Stimulated activated memory B cell treated with anti-CD40 and anti-IgM and Interleukin-4, amounts not matched to agents 10 μg/mL and 1 μg/mL and 100 μg/mL, for 72 hours (primary cell): ENCODE measurements around the gene SDHAF3.
"Not testable (repeated sequence)": the region's sequence is repeated elsewhere in the genome, so short reads cannot be mapped to it uniquely, and the experiment has no call there.

Experiments
- ATAC-seq: fragments of 150-1000 bp; cut with Tn5 transposase; 2 replicates; pipeline ENCODE4 v1.10.0; 2021
- H3K27ac Mint-ChIP-seq: one replicate; pipeline ENCODE4 v1.8.0; 2022; ENCODE audit warnings: mild to moderate bottlenecking, mixed read lengths
- H3K27me3 Mint-ChIP-seq: one replicate; pipeline ENCODE4 v1.8.0; 2022; ENCODE audit warnings: mixed read lengths
- H3K36me3 Mint-ChIP-seq: one replicate; pipeline ENCODE4 v1.8.0; 2022; ENCODE audit warnings: mixed read lengths
- H3K4me1 Mint-ChIP-seq: one replicate; pipeline ENCODE4 v1.8.0; 2022; ENCODE audit warnings: mixed read lengths
- H3K4me3 Mint-ChIP-seq: one replicate; pipeline ENCODE4 v1.8.0; 2022; ENCODE audit warnings: mild to moderate bottlenecking, moderate library complexity, mixed read lengths
- H3K9me3 Mint-ChIP-seq: one replicate; pipeline ENCODE4 v1.8.0; 2022; ENCODE audit warnings: mixed read lengths

Gene SDHAF3

GRCh38 chr7:97161609-97162008 is 44.1 kb downstream of the SDHAF3 start:
- H3K4me1 Mint-ChIP-seq, ATAC-seq, H3K27ac Mint-ChIP-seq, H3K9me3 Mint-ChIP-seq, H3K4me3 Mint-ChIP-seq, H3K27me3 Mint-ChIP-seq: not testable (repeated sequence)
- peaks cover 58% of the 10 kb centered on the region for H3K36me3 Mint-ChIP-seq

DNA sequence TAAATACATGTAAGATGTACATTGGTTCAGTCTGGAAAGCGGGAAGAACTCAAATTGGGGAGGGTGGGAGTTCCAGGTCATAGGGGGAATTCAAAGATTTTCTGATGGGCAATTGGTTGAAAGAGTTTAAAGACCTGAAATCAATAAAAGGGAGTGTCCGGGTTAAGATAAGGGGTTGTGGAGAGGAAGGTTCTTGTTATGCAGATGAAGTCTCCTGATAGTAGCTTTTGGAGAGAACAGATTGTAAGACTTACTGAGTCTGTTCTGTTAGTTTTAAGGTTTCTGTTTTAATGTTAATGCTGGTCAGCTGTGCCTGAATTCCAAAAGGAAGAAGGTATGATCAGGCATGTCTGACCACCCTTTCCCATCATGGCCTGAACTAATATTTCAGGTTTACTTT is 48.8 kb downstream of the SDHAF3 start:
- peaks cover 19% of the 10 kb centered on the region for H3K4me1 Mint-ChIP-seq

GRCh38 chr7:97167176-97167575 is 49.7 kb downstream of the SDHAF3 start:
- peaks cover 3% of the 10 kb centered on the region for H3K9me3 Mint-ChIP-seq
- no peak overlapping the region for H3K27ac Mint-ChIP-seq
- H3K27me3 Mint-ChIP-seq, result no peaks in the 10 kb centered on the region
- H3K4me3 Mint-ChIP-seq, result no peak overlapping the region
- ATAC-seq, result no peak
- H3K36me3 Mint-ChIP-seq, result peaks cover 45% of the 10 kb centered on the region
- peaks cover 17% of the 10 kb centered on the region for H3K4me1 Mint-ChIP-seq

More for the DNA sequence above, 48.8 kb downstream of the SDHAF3 start:
- Mint-ChIP-seq H3K9me3 (peaks cover 5% of the 10 kb centered on the region), H3K27me3 (no peaks in the 10 kb centered on the region), H3K36me3 (peaks cover 54% of the 10 kb centered on the region), H3K4me3 (no peak overlapping the region), H3K27ac (no peak overlapping the region)
- no peak for ATAC-seq

GRCh38 chr7:97167749-97168148 is 50.3 kb downstream of the SDHAF3 start:
- no peaks in the 10 kb centered on the region for H3K27me3 Mint-ChIP-seq
- no peak overlapping the region for H3K4me3 Mint-ChIP-seq
- no peak for ATAC-seq
- peaks cover 39% of the 10 kb centered on the region for H3K36me3 Mint-ChIP-seq
- no peak overlapping the region for H3K27ac Mint-ChIP-seq
- peaks cover 11% of the 10 kb centered on the region for H3K4me1 Mint-ChIP-seq
- peaks cover 3% of the 10 kb centered on the region for H3K9me3 Mint-ChIP-seq

- no peak for ATAC-seq
- no peak overlapping the region for H3K27ac Mint-ChIP-seq
- H3K27me3 Mint-ChIP-seq, result no peaks in the 10 kb centered on the region
- no peaks in the 10 kb centered on the region for H3K36me3 Mint-ChIP-seq
- H3K9me3 Mint-ChIP-seq, result no peaks in the 10 kb centered on the region
- H3K4me3 Mint-ChIP-seq, result no peak overlapping the region
- peaks cover 2% of the 10 kb centered on the region for H3K4me1 Mint-ChIP-seq
Measured at GRCh38 chr7:97174303-97174702, 56.8 kb downstream of the SDHAF3 start.

DNA sequence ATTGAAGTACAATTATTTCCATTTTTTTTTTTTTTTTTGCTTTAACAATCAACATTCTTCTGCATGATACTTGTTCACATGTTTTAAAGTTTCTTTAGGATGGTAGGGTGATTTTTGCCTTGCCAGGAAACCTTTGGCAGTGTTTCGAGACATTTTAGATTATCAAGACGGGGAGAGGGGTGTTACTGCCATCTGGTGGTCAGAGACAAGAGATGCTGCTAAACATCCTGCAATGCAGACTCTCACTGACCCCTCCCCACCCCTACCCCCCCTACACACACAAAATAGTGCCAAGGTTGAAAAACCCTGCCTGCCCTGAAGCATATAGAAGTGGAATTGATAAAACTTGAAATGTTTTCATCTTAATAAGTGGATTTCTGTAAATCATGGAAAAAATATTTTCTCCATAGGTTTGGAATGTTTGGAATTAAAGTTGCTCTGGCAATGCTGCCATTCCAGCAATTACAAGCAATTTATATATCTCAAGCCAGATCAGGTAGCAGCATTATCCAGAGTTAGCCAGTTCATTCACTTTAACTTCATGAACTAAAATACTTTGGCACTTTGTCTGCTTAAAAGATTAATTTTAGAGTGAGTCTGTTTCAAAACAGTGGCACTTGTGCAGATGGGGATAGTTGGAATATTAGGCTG is 62.1 kb downstream of the SDHAF3 start:
- H3K4me3 Mint-ChIP-seq, result no peak overlapping the region
- H3K27me3 Mint-ChIP-seq, result no peaks in the 10 kb centered on the region
- no peak overlapping the region for H3K27ac Mint-ChIP-seq
- peaks cover 12% of the 10 kb centered on the region for H3K4me1 Mint-ChIP-seq
- no peaks in the 10 kb centered on the region for H3K9me3 Mint-ChIP-seq
- no peak for ATAC-seq
- H3K36me3 Mint-ChIP-seq, result peaks cover 22% of the 10 kb centered on the region

- peaks cover 31% of the 10 kb centered on the region for H3K36me3 Mint-ChIP-seq
- no peak overlapping the region for H3K4me3 Mint-ChIP-seq
- H3K4me1 Mint-ChIP-seq, result peaks cover 6% of the 10 kb centered on the region
- H3K27me3 Mint-ChIP-seq, result peaks cover 22% of the 10 kb centered on the region
- ATAC-seq, result no peak
- H3K9me3 Mint-ChIP-seq, result no peaks in the 10 kb centered on the region
- no peak overlapping the region for H3K27ac Mint-ChIP-seq
Measured at GRCh38 chr7:97187067-97187466, 69.6 kb downstream of the SDHAF3 start.

- H3K27ac Mint-ChIP-seq, H3K36me3 Mint-ChIP-seq, H3K4me3 Mint-ChIP-seq, H3K4me1 Mint-ChIP-seq, ATAC-seq, H3K9me3 Mint-ChIP-seq: not testable (repeated sequence)
- peaks cover 36% of the 10 kb centered on the region for H3K27me3 Mint-ChIP-seq
Measured at GRCh38 chr7:97196174-97196573, 78.7 kb downstream of the SDHAF3 start.

DNA sequence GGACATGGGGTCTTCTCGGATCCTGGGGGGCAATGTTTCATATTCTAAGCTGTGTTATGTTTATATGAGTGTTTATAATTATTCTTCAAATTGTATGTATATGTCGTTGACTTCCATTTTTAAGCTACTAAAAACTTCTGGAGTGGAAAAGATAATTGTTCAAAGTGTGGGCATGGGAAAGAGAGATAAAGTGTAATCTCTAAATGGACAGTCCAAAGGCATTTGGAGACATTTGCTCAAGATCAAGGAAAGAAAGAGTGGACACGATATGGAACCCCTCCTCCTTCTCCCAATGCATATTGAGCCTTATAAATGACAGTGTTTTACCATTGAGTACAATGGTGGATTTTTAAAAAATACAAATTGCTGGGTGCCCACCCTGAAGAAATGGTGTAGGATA is 81.1 kb downstream of the SDHAF3 start:
- H3K27ac Mint-ChIP-seq, result no peak overlapping the region
- H3K4me3 Mint-ChIP-seq, result no peak overlapping the region
- ATAC-seq, result no peak
- H3K36me3 Mint-ChIP-seq, result no peaks in the 10 kb centered on the region
- H3K27me3 Mint-ChIP-seq, result peaks cover 16% of the 10 kb centered on the region
- peaks cover 8% of the 10 kb centered on the region for H3K9me3 Mint-ChIP-seq
- H3K4me1 Mint-ChIP-seq, result no peaks in the 10 kb centered on the region

DNA sequence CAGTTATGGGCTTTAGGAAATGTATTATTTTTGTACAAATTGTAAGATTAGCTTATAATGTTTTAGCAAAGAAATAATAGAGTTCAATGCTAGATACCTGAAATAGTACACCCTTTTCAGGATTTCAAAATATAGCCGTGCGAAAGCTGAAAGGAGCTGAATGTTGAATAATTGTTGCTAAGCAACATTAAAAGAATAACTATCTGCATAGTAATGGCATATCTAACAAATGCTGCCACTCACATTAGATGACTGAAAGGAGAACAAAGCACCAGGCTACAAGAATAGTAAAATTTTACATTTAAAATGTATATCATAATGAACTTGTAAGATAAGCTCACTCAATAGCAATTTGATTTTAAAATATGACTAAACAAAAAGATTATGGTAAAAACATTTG is 82.5 kb downstream of the SDHAF3 start:
- no peak overlapping the region for H3K4me3 Mint-ChIP-seq
- H3K4me1 Mint-ChIP-seq, result no peaks in the 10 kb centered on the region
- H3K27ac Mint-ChIP-seq, result no peak overlapping the region
- no peaks in the 10 kb centered on the region for H3K36me3 Mint-ChIP-seq
- no peak for ATAC-seq
- H3K27me3 Mint-ChIP-seq, result peaks cover 7% of the 10 kb centered on the region
- H3K9me3 Mint-ChIP-seq, result peaks cover 3% of the 10 kb centered on the region

GRCh38 chr7:97203957-97204356 is 86.5 kb downstream of the SDHAF3 start:
- Mint-ChIP-seq H3K27ac (no peak overlapping the region), H3K9me3 (no peaks in the 10 kb centered on the region), H3K36me3 (no peaks in the 10 kb centered on the region), H3K27me3 (no peaks in the 10 kb centered on the region), H3K4me3 (no peak overlapping the region), H3K4me1 (no peaks in the 10 kb centered on the region)
- no peak for ATAC-seq

- no peak overlapping the region for H3K4me3 Mint-ChIP-seq
- H3K27me3 Mint-ChIP-seq, result no peaks in the 10 kb centered on the region
- H3K27ac Mint-ChIP-seq, result no peak overlapping the region
- H3K9me3 Mint-ChIP-seq, result no peaks in the 10 kb centered on the region
- ATAC-seq, result no peak
- no peaks in the 10 kb centered on the region for H3K36me3 Mint-ChIP-seq
- no peaks in the 10 kb centered on the region for H3K4me1 Mint-ChIP-seq
Measured at GRCh38 chr7:97204821-97205220, 87.3 kb downstream of the SDHAF3 start.

DNA sequence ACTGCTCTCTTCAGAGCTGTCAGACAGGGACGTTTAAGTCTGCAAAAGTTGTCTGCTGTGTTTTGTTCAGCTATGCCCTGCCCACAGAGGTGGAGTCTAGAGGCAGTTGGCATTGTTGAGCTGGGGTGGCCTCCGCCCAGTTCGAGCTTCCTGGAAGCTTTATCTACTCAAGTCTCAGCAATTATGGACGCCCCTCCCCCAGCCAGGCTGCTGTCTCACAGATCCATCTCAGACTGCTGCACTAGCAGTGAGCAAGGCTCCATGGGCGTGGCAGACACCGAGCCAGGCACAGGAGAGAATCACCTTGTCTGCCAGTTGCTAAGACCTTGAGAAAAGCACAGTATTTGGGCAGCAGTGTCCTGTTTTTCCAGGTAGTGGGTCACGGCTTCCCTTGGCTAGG is 98.1 kb downstream of the SDHAF3 start:
- H3K36me3 Mint-ChIP-seq, result no peaks in the 10 kb centered on the region
- no peak overlapping the region for H3K27ac Mint-ChIP-seq
- H3K27me3 Mint-ChIP-seq, result peaks cover 32% of the 10 kb centered on the region
- no peak overlapping the region for H3K4me3 Mint-ChIP-seq
- peaks cover 10% of the 10 kb centered on the region for H3K9me3 Mint-ChIP-seq
- no peak for ATAC-seq
- H3K4me1 Mint-ChIP-seq, result no peaks in the 10 kb centered on the region

GRCh38 chr7:97218767-97219166 is 101.3 kb downstream of the SDHAF3 start:
- H3K36me3 Mint-ChIP-seq, result no peaks in the 10 kb centered on the region
- H3K27ac Mint-ChIP-seq, result no peak overlapping the region
- H3K4me1 Mint-ChIP-seq, result no peaks in the 10 kb centered on the region
- peaks cover 7% of the 10 kb centered on the region for H3K9me3 Mint-ChIP-seq
- peaks cover 54% of the 10 kb centered on the region for H3K27me3 Mint-ChIP-seq
- no peak for ATAC-seq
- H3K4me3 Mint-ChIP-seq, result no peak overlapping the region

GRCh38 chr7:97219237-97219636 is 101.7 kb downstream of the SDHAF3 start:
- no peak for ATAC-seq
- no peak overlapping the region for H3K4me3 Mint-ChIP-seq

GRCh38 chr7:97224316-97224715 is 106.8 kb downstream of the SDHAF3 start:
- Mint-ChIP-seq H3K4me1 (no peaks in the 10 kb centered on the region), H3K9me3 (peaks cover 2% of the 10 kb centered on the region), H3K4me3 (no peak overlapping the region), H3K36me3 (no peaks in the 10 kb centered on the region), H3K27me3 (peaks cover 39% of the 10 kb centered on the region), H3K27ac (no peak overlapping the region)
- no peak for ATAC-seq

More at GRCh38 chr7:97219237-97219636, 101.7 kb downstream of the SDHAF3 start:
- Mint-ChIP-seq H3K36me3 (no peaks in the 10 kb centered on the region), H3K27me3 (peaks cover 54% of the 10 kb centered on the region), H3K4me1 (no peaks in the 10 kb centered on the region), H3K27ac (no peak overlapping the region), H3K9me3 (peaks cover 7% of the 10 kb centered on the region)

- Mint-ChIP-seq H3K4me1 (no peaks in the 10 kb centered on the region), H3K9me3 (no peaks in the 10 kb centered on the region), H3K27me3 (peaks cover 34% of the 10 kb centered on the region), H3K36me3 (no peaks in the 10 kb centered on the region), H3K4me3 (no peak overlapping the region), H3K27ac (no peak overlapping the region)
- ATAC-seq, result no peak
Measured at GRCh38 chr7:97226541-97226940, 109.0 kb downstream of the SDHAF3 start.
